OCI-LY3 (cell line): ENCODE data around the gene RDX.

Experiments used
- EZH2phosphoT487 ChIP-seq: fragments of 200-600 bp; shearing (Covaris generic); IDR thresholded peaks from 2 replicates; pipeline ENCODE4 v1.6.1; 2018; ENCODE audit warnings: antibody characterized with exemption, mixed run types, low read depth
- TF ChIP-seq, protein P1 (sequence below): fragments of 200-600, 300-600 bp; sonication (generic); IDR thresholded peaks from 2 replicates; pipeline ENCODE4 v1.5.1; 2014; ENCODE audit warnings: antibody characterized with exemption, low read length, low read depth

GRCh38 chr11:110337570-110338193 lies 41.3 kb upstream of the RDX start:
- no peak for TF ChIP-seq EZH2phosphoT487
- TF ChIP-seq, protein P1, sequence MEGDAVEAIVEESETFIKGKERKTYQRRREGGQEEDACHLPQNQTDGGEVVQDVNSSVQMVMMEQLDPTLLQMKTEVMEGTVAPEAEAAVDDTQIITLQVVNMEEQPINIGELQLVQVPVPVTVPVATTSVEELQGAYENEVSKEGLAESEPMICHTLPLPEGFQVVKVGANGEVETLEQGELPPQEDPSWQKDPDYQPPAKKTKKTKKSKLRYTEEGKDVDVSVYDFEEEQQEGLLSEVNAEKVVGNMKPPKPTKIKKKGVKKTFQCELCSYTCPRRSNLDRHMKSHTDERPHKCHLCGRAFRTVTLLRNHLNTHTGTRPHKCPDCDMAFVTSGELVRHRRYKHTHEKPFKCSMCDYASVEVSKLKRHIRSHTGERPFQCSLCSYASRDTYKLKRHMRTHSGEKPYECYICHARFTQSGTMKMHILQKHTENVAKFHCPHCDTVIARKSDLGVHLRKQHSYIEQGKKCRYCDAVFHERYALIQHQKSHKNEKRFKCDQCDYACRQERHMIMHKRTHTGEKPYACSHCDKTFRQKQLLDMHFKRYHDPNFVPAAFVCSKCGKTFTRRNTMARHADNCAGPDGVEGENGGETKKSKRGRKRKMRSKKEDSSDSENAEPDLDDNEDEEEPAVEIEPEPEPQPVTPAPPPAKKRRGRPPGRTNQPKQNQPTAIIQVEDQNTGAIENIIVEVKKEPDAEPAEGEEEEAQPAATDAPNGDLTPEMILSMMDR, result no peak
